HCT116 (cell line): Measurements from ENCODE around the gene GSTM5. TPM values are rescaled to one million over a fixed set of nuclear protein-coding genes. Genes with fewer than 3 reads are reported as not detected.

Source experiments
- ATAC-seq: fragments of 200-7000 bp; cut with Tn5 transposase; 2 replicates; pipeline ENCODE4 v1.9.1; 2020; ENCODE audit warnings: mild to moderate bottlenecking, moderate library complexity
- BruUV-seq: library from RNA; stranded (reverse); fragments of 400-500 nt; replicated peaks from 2 replicates; lab custom pipeline; 2021; lab: Mats Ljungman, UMichigan
- CTCF ChIA-PET: fragments of 300-600 bp; sonication (Branson Sonifier 250); formaldehyde crosslinking; loops from one replicate; lab custom pipeline; 2021; ENCODE audit warnings: antibody characterized with exemption; lab: Charles Lee
- POLR2A ChIA-PET: fragments of 300-600, 350-600 bp; sonication (Branson Sonifier 250); formaldehyde crosslinking; loops from one replicate; lab custom pipeline; 2021; ENCODE audit warnings: antibody characterized with exemption; lab: Charles Lee
- RAD21 ChIA-PET, 2 experiments: fragments of 300-600 bp; sonication (Branson Sonifier 250); formaldehyde crosslinking; loops; one replicate each; lab custom pipeline; 2023; ENCODE audit warnings: low total read pairs in 2 of 2; ENCODE audit not compliant: uncharacterized antibody in 2 of 2, unreplicated experiment in 2 of 2, low non-redundant PET in 1 of 2; lab: Charles Lee
- DNase-seq: peaks from one replicate; pipeline ENCODE4 v3.0.0-alpha.2; 2010; ENCODE audit warnings: low read depth, low spot score
- H2AFZ ChIP-seq: fragments of 200-600 bp; shearing (Covaris generic), sonication (generic); 2 replicates; pipeline ENCODE4 v1.6.1; 2017; ENCODE audit warnings: low read depth, mixed run types, mixed read lengths, antibody characterized with exemption, low read length; ENCODE audit not compliant: poor library complexity, severe bottlenecking
- H3K27ac ChIP-seq: 2 replicates; pipeline ENCODE4 v1.5.1; 2012; ENCODE audit warnings: low read depth, low read length
- H3K27me3 ChIP-seq: fragments of 200-600 bp; sonication (generic); 2 replicates; pipeline ENCODE4 v1.6.1; 2016; ENCODE audit warnings: mixed run types, low read length, mixed read lengths; ENCODE audit not compliant: insufficient read depth
- H3K36me3 ChIP-seq, 2 experiments: fragments of 200-500 bp in 1 of 2; fragments of 200-600 bp in 1 of 2; sonication (Bioruptor generic) in 1 of 2; sonication (generic) in 1 of 2; 2 replicates each; pipeline versions ENCODE4 v1.5.1 to v1.6.1; 2014 to 2016; ENCODE audit warnings: low read length in 2 of 2, inconsistent platforms in 1 of 2, mixed read lengths in 1 of 2, mixed run types in 1 of 2; ENCODE audit not compliant: insufficient read depth in 2 of 2, control insufficient read depth in 1 of 2
- H3K4me1 ChIP-seq, 2 experiments: fragments of 200-600 bp in 1 of 2; sonication (generic) in 1 of 2; 2 replicates each; pipeline versions ENCODE4 v1.5.1 to v1.6.1; 2012 to 2017; ENCODE audit warnings: low read length in 2 of 2, inconsistent platforms in 1 of 2, mild to moderate bottlenecking in 1 of 2, mixed read lengths in 1 of 2, mixed run types in 1 of 2, moderate library complexity in 1 of 2; ENCODE audit not compliant: insufficient read depth in 2 of 2, control insufficient read depth in 1 of 2
- H3K4me2 ChIP-seq: fragments of 200-600 bp; sonication (generic); 2 replicates; pipeline ENCODE4 v1.6.1; 2017; ENCODE audit warnings: mixed run types, low read length, mixed read lengths
- H3K4me3 ChIP-seq, 2 experiments: fragments of 200-600 bp in 1 of 2; sonication (generic) in 1 of 2; replicated peaks in 1 of 2; 2 replicates each; pipeline ENCODE4 v1.5.1; 2011 to 2016; ENCODE audit warnings: low read length in 2 of 2, control low read depth in 1 of 2, low read depth in 1 of 2, mild to moderate bottlenecking in 1 of 2, mixed read lengths in 1 of 2, mixed run types in 1 of 2
- H3K79me2 ChIP-seq: fragments of 200-600 bp; sonication (generic); 2 replicates; pipeline ENCODE4 v1.6.1; 2017; ENCODE audit warnings: mild to moderate bottlenecking, mixed run types, low read length, moderate library complexity, mixed read lengths; ENCODE audit not compliant: insufficient read depth
- H3K9ac ChIP-seq: fragments of 200-600 bp; sonication (generic); 2 replicates; pipeline ENCODE4 v1.6.1; 2016; ENCODE audit warnings: low read length, mixed read lengths
- H3K9me2 ChIP-seq: fragments of 200-600 bp; sonication (generic), shearing (Covaris generic); 2 replicates; pipeline ENCODE4 v1.6.1; 2017; ENCODE audit warnings: mixed run types, mild to moderate bottlenecking, moderate library complexity; ENCODE audit not compliant: insufficient read depth
- H3K9me3 ChIP-seq, 2 experiments: fragments of 200-500 bp in 1 of 2; fragments of 200-600 bp in 1 of 2; sonication (Bioruptor generic) in 1 of 2; sonication (generic) in 1 of 2; 2 replicates each; pipeline ENCODE4 v1.6.1; 2014 to 2017; ENCODE audit warnings: low read length in 2 of 2, mixed read lengths in 2 of 2, inconsistent platforms in 1 of 2, low read depth in 1 of 2, mild to moderate bottlenecking in 1 of 2, mixed run types in 1 of 2, moderate library complexity in 1 of 2; ENCODE audit not compliant: control insufficient read depth in 1 of 2, insufficient read depth in 1 of 2
- H4K20me1 ChIP-seq: fragments of 200-600 bp; sonication (generic), shearing (Covaris generic); 2 replicates; pipeline ENCODE4 v1.6.1; 2017; ENCODE audit warnings: mixed run types, mild to moderate bottlenecking, moderate library complexity; ENCODE audit not compliant: insufficient read depth
- ATF3 ChIP-seq: IDR thresholded peaks from 2 replicates; pipeline ENCODE4 v1.6.1; 2012
- CEBPB ChIP-seq: IDR thresholded peaks from 2 replicates; pipeline ENCODE4 v1.6.1; 2012; ENCODE audit warnings: low read depth
- CTCF ChIP-seq, 3 experiments: fragments of 200-600 bp in 1 of 3; sonication (generic) in 1 of 3; IDR thresholded peaks in 2 of 3; conservative IDR thresholded peaks in 1 of 3; 2 replicates each; pipeline ENCODE4 v1.5.1; 2012 to 2017; ENCODE audit warnings: low read depth in 2 of 3, low read length in 2 of 3, antibody characterized with exemption in 1 of 3, borderline replicate concordance in 1 of 3, control low read depth in 1 of 3, mild to moderate bottlenecking in 1 of 3, mixed read lengths in 1 of 3, mixed run types in 1 of 3, moderate library complexity in 1 of 3; ENCODE audit not compliant: insufficient read depth in 1 of 3
- EGR1 ChIP-seq: IDR thresholded peaks from 2 replicates; pipeline ENCODE4 v1.6.1; 2012; ENCODE audit warnings: low read depth
- ELF1 ChIP-seq: IDR thresholded peaks from 2 replicates; pipeline ENCODE4 v1.6.1; 2012; ENCODE audit warnings: low read depth, borderline replicate concordance
- EZH2 ChIP-seq: fragments of 200-600 bp; sonication (generic); IDR thresholded peaks from 2 replicates; pipeline ENCODE4 v1.6.1; 2017; ENCODE audit warnings: antibody characterized with exemption, mixed run types
- EZH2phosphoT487 ChIP-seq: fragments of 200-600 bp; IDR thresholded peaks from 2 replicates; pipeline ENCODE4 v1.6.1; 2018; ENCODE audit warnings: antibody characterized with exemption, borderline replicate concordance
- JUND ChIP-seq: IDR thresholded peaks from 2 replicates; pipeline ENCODE4 v1.6.1; 2012
- POLR2A ChIP-seq: IDR thresholded peaks from 2 replicates; pipeline ENCODE4 v1.7.0; 2011; ENCODE audit warnings: borderline replicate concordance; ENCODE audit not compliant: insufficient read depth, insufficient read length; ENCODE audit errors: extremely low read depth
- POLR2AphosphoS5 ChIP-seq: IDR thresholded peaks from 2 replicates; pipeline ENCODE4 v1.6.1; 2011; ENCODE audit warnings: mild to moderate bottlenecking, low read depth, low read length, moderate library complexity
- RAD21 ChIP-seq: IDR thresholded peaks from 2 replicates; pipeline ENCODE4 v1.6.1; 2012; ENCODE audit warnings: low read depth, mild to moderate bottlenecking
- REST ChIP-seq: IDR thresholded peaks from 2 replicates; pipeline ENCODE4 v1.6.1; 2012; ENCODE audit warnings: low read depth
- SIN3A ChIP-seq: IDR thresholded peaks from 2 replicates; pipeline ENCODE4 v1.6.1; 2012; ENCODE audit warnings: low read depth
- SP1 ChIP-seq: IDR thresholded peaks from 2 replicates; pipeline ENCODE4 v1.6.1; 2012; ENCODE audit warnings: low read depth
- TCF7L2 ChIP-seq: IDR thresholded peaks from 2 replicates; pipeline ENCODE4 v1.7.0; 2011; ENCODE audit warnings: borderline replicate concordance, inconsistent platforms; ENCODE audit not compliant: insufficient read depth, insufficient read length; ENCODE audit errors: extremely low read depth
- YY1 ChIP-seq: IDR thresholded peaks from 2 replicates; pipeline ENCODE4 v1.6.1; 2011; ENCODE audit warnings: low read length, low read depth, moderate library complexity, mild to moderate bottlenecking; ENCODE audit not compliant: insufficient replicate concordance; ENCODE audit errors: extremely low read depth
- ZBTB33 ChIP-seq: IDR thresholded peaks from 2 replicates; pipeline ENCODE4 v1.6.1; 2011; ENCODE audit warnings: mild to moderate bottlenecking, low read length, moderate library complexity; ENCODE audit not compliant: insufficient replicate concordance; ENCODE audit errors: extremely low read depth
- ZFX ChIP-seq: fragments of 450-650 bp; IDR thresholded peaks from 2 replicates; pipeline ENCODE4 v1.6.1; 2017
- ZNF274 ChIP-seq: fragments of 200-500 bp; sonication (Bioruptor generic); IDR thresholded peaks from 2 replicates; pipeline ENCODE4 v1.6.1; 2014; ENCODE audit warnings: mild to moderate bottlenecking, low read depth, low read length, inconsistent platforms
- intact Hi-C: fragments of 100-400 bp; cut with micrococcal nuclease; formaldehyde crosslinking; loops from 2 replicates; pipeline ENCODE4 v1.10.0; 2022
- total RNA-seq: library from RNA; stranded (reverse); gene quantifications from one replicate; pipeline ENCODE4 v1.2.1, GENCODE V29; 2021; ENCODE audit not compliant: unreplicated experiment

Gene GSTM5
- total RNA-seq, 1 experiment from 2014 or later: not detected

- ChIA-PET CTCF (no interaction called here), RAD21 (no interaction called here), POLR2A (no interaction called here)
- no peak overlapping the region for H3K4me2 ChIP-seq
- H3K79me2 ChIP-seq: no peaks in the 10 kb centered on the region
- no peak for TF ChIP-seq POLR2A
- no peak for TF ChIP-seq CEBPB
- no peak for TF ChIP-seq YY1
- no peak for TF ChIP-seq TCF7L2
- no peak for TF ChIP-seq EZH2
- TF ChIP-seq SIN3A: no peak
- TF ChIP-seq EGR1: no peak
- no peak for TF ChIP-seq EZH2phosphoT487
- no peak for TF ChIP-seq RAD21
- no peak for TF ChIP-seq CTCF (IDR thresholded peaks at IDR 0.05 in 2 of 3, conservative IDR thresholded peaks at IDR 0.05 in 1 of 3; ENCODE audit: borderline replicate concordance in 1 of 3, insufficient read depth in 1 of 3, low read depth in 2 of 3, low read length in 2 of 3)
- TF ChIP-seq ZFX: no peak
- no peak for TF ChIP-seq POLR2AphosphoS5
- no peak for TF ChIP-seq ATF3
- no peak for TF ChIP-seq REST
- no peak for TF ChIP-seq JUND
- TF ChIP-seq SP1: no peak
- no peak for TF ChIP-seq ZBTB33
- no peak for TF ChIP-seq ZNF274
- TF ChIP-seq ELF1: no peak
- H3K27me3 ChIP-seq: no peaks in the 10 kb centered on the region
- no peak overlapping the region for H3K4me3 ChIP-seq
- no peak for DNase-seq
- ATAC-seq: no peak
- H4K20me1 ChIP-seq: no peaks in the 10 kb centered on the region
- H3K27ac ChIP-seq: no peak overlapping the region
- no peaks in the 10 kb centered on the region for H3K9me3 ChIP-seq
- intact Hi-C loops: no loop called here
- no peak overlapping the region for H2AFZ ChIP-seq
- no peaks in the 10 kb centered on the region for H3K36me3 ChIP-seq
- H3K4me1 ChIP-seq: peaks cover 0 to 4% of the 10 kb centered on the region in 2 experiments; a peak in 1 of 4 replicates
- no TSS peak for BruUV-seq
- no peak overlapping the region for H3K9ac ChIP-seq
- H3K9me2 ChIP-seq: no peaks in the 10 kb centered on the region
These were observed 43.8 kb upstream of the GSTM5 start for GRCh38 chr1:109668123-109668775.
